Measurements from ENCODE around the gene KANK4.

DNA sequence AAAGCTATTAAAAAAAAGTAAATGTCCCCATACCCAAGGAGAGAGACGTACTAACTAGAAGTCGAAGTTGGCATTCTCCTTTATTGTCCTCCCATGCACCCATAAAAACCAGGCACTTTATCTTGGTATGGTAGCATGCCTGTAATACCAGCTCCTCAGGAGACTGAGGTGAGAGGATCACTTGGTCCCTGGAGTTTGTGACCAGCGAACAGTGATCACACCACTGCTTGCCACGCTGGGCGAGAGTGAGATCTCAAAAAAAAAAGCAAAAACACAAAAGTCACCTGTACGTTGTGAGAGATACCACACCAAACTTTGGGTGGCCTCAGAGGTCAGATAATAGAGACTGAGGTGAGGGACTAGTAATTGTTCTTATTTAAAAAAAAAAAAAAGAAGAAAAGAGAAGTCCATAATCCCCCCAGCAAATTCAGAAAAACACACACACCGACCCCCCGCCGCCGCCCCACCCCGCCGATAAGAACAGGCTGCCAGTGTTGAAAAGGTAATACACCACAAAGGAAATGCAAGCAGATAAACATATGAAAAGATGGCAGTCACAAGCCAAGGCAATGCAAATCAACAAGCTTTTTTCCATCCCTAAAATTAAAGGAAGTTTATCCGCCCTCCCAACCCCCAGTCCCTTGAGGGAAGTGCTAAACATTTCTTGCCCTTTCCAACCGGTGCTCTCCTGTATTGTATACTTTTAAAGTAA, 121.0 kb downstream of the KANK4 start:
- TF ChIP-seq POLR2AphosphoS5 (IDR thresholded peaks at IDR 0.05; ENCODE audit: borderline replicate concordance, low read depth, low read length) = no peak
- TF ChIP-seq EZH2 (IDR thresholded peaks at IDR 0.05) = no peak

Measured in SK-N-MC (cell line).